GM18868 (cell line): ENCODE measurements around the gene SNX21.
"Not testable (repeated sequence)": the region's sequence is repeated elsewhere in the genome, so short reads cannot be mapped to it uniquely, and the experiment has no call there.

Experiments
- ATAC-seq: cut with Tn5 transposase; IDR thresholded peaks from one replicate; pipeline ENCODE4 v1.9.1; 2021; ENCODE audit warnings: mild to moderate bottlenecking, moderate library complexity; ENCODE audit not compliant: unreplicated experiment

Gene SNX21

GRCh38 chr20:45848969-45849582 lies 15.5 kb downstream of the SNX21 start:
- ATAC-seq: no peak

GRCh38 chr20:45850238-45850637 lies 16.6 kb downstream of the SNX21 start:
- ATAC-seq: no peak

GRCh38 chr20:45850926-45851325 lies 17.3 kb downstream of the SNX21 start:
- ATAC-seq: no peak

GRCh38 chr20:45851501-45851900 lies 17.9 kb downstream of the SNX21 start:
- ATAC-seq: no peak

DNA sequence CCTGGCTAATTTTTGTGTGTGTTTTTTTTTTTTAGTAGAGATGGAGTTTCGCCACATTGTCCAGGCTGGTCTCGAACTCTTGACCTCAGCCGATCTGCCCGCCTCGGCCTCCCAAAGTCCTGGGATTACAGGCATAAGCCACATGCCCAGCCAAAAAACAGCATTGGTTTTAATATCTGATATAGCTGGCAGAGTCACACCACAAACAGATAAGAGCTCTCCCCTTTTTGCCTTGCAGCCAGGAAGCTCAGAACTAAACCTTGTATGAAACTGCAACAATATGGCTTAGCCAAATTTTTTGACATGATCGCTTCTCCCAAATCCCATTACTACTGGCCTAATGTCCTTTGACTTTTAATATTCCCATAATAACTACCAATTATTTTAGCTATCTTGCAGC lies 18.7 kb downstream of the SNX21 start:
- ATAC-seq: no peak

- ATAC-seq: no peak
Measured at GRCh38 chr20:45853484-45853883, 19.9 kb downstream of the SNX21 start.

GRCh38 chr20:45857114-45857881 lies 23.7 kb downstream of the SNX21 start, which contains the start of the genes ACOT8 and ZSWIM3:
TSS of gene ACOT8 (minus strand) at chr20:45857392. CDS start at chr20:45857315, 77 bp downstream.
TSS of gene ZSWIM3 (plus strand) at chr20:45857614. CDS start at chr20:45857826, 212 bp downstream.
- ATAC-seq: peak; percentile 95

DNA sequence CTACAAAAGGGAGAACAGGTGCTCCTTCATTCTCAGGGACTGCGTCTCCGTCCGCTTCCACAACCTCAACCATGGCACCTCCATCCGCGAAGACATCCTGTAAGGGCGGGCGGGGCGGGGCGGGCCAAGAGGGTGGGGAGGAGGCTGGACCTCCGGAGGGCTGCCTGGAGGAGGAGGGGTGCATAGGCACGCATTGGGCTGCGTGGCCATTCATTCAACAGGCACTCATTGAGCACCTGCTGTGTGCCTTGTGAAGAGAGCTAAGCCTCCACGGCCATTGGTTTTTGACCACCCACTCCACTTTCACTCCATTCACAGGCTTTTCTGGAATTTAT lies 24.2 kb downstream of the SNX21 start:
- ATAC-seq: peak; percentile 20

GRCh38 chr20:45859916-45860315 lies 26.3 kb downstream of the SNX21 start:
- ATAC-seq: no peak

DNA sequence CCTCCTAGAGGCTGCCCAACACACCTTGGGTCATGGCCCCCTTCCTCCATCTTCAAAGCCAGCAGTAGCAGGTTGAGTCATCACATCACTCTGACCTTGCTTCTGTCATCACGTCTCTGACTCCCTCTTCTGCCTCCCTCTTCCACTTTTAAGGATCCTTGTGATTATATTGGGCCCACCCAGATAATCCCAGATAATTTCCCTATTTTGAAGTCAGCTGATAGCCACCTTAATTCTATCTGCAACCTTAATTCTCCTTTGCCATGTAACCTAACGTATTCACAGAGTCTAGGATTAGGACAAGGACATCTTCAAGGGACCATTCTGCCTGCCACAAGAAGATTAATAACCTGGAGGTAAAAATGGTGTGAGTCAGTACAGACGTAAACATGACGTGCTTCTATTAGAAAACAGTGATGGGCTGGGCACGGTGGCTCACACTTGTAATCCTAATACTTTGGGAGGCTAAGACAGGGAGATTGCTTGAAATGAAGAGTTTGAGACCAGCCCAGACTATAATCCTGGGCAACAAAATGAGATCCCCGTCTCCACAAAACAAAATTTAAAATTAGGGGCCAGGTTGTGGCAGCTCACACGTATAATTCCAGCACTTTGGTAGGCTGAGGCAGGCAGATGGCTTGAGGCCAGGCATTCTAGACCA lies 27.1 kb downstream of the SNX21 start:
- no peak for ATAC-seq

GRCh38 chr20:45861221-45862075 lies 27.8 kb downstream of the SNX21 start:
- no peak for ATAC-seq

DNA sequence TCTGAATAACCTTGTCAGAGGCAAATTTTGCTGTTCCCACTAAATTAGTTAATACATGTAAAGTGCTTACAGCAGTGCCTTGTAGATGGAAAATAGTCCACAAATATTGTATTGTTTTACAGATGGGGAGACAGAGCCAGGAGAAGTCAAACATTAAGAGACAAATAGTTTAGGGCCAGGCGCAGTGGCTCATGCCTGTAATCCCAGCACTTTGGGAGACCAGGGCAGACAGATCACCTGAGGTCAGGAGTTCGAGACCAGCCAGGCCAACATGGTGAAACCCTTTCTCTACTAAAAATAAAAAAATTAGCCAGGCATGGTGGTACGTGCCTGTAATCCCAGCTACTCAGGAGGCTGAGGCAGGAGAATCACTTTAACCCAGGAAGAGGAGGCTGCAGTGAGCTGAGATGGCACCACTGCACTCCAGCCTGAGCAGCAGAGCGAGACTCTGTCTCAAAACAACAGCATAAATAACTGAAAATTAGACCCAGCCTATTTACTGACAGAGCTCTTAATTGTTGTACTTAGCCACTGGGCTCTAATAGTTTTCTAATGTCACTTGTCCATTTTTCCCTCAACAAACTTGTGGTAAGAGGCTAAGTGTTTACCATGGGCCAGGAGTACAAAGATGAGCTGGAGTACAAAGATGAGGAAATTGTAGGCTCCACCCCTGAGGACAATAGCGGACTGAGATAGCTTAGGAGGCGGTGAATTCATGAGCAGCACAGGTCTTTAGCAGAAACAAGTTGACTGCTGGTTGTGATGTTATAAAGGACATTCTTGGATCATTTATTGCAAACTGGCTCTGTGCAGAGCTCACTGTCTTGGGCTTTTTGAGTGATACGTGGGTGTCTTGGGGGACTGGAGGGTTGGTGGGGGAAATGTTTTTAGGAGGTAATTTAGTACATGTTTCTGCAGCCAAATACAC lies 30.2 kb downstream of the SNX21 start:
- ATAC-seq: no peak

GRCh38 chr20:45866454-45866853 lies 32.9 kb downstream of the SNX21 start:
- no peak for ATAC-seq

GRCh38 chr20:45867136-45867818 lies 33.7 kb downstream of the SNX21 start:
- ATAC-seq: no peak

DNA sequence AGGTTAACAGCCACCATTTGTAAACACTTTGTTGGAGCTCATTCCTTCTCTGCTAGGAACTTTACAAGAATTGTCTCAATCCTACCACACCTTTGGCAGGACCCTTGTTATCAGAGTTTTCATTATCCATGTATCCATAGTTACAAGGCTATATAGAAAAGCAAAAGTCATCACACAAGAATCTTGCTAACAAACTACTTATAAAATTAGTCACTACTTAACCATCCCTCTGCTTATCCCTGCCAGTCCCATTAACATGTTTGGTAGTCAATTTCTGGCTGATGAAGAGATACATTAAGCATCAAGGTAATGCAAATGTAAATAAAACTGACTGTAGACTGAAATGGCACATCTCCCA lies 34.2 kb downstream of the SNX21 start:
- no peak for ATAC-seq

GRCh38 chr20:45872626-45873025 lies 39.0 kb downstream of the SNX21 start:
- no peak for ATAC-seq

- ATAC-seq: no peak
Measured at GRCh38 chr20:45873409-45874103, 40.0 kb downstream of the SNX21 start.

DNA sequence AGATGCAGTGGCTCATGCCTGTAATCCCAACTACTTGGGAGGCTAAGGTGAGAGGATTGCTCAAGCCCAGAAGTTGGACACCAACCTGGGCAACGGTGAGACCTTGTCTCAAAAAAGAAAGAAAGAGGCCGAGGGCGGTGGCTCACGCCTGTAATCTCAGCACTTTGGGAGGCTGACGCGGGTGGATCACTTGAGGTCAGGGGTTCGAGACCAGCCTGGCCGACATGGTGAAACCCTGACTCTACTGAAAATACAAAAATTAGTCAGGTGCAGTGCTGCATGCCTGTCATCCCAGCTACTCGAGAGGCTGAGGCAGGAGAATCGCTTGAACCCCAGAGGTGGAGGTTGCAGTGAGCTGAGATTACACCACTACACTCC lies 40.5 kb downstream of the SNX21 start:
- ATAC-seq: not testable (repeated sequence)

GRCh38 chr20:45874576-45874975 lies 41.0 kb downstream of the SNX21 start:
- ATAC-seq: no peak
